GM19239 (cell line): ENCODE data around the gene CCNT1.
"Not testable (repeated sequence)": the region's sequence is repeated elsewhere in the genome, so short reads cannot be mapped to it uniquely, and the experiment has no call there.

Experiments used
- DNase-seq: peaks from one replicate; pipeline ENCODE4 v3.0.0; 2011; ENCODE audit warnings: low spot score; ENCODE audit not compliant: insufficient read length
- FAIRE-seq: peaks from 2 replicates; lab custom pipeline; 2011; peaks lifted over from hg19 to GRCh38; lab: Jason Lieb, UNC

CCNT1 gene

DNA sequence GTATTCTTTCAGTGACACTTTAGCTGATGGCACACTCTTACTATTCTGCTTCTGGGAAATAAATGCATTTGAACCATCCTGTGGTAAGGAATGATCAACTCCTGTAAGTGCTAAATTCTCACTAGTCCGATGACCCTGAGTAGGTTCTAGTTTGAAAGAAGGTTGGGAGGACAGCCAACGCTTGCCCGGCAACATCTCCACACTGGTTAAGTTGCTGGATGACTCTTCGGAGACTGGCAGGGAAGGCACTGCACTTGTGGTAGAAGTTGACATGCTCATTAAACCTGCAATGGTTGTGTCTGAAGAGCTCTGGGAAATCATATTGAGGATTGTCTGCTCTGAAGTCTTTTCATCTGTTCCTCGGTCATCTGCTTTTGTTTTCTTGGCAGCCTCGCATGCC is 22.5 kb downstream of the CCNT1 start:
- no peak for DNase-seq
- no peak for FAIRE-seq

DNA sequence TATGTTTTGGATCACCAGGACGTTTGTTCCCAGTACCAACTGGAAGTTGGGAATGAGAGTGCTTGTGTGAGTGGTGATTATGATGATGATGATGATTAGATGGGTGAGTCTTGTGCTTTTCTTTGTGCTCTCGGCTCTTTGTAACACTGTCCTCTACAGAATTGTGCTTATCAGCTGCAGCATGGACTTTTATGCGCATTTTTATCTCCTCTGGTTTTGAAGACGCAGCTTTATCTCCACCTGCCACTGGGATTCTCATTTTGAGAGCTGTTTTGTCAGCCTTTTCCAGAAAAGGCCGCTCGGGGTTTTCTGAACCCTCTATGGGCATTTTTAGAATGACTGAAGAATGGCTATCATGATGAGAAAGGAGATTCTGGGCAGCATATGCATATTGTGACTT is 22.9 kb downstream of the CCNT1 start:
- no peak for FAIRE-seq
- no peak for DNase-seq

DNA sequence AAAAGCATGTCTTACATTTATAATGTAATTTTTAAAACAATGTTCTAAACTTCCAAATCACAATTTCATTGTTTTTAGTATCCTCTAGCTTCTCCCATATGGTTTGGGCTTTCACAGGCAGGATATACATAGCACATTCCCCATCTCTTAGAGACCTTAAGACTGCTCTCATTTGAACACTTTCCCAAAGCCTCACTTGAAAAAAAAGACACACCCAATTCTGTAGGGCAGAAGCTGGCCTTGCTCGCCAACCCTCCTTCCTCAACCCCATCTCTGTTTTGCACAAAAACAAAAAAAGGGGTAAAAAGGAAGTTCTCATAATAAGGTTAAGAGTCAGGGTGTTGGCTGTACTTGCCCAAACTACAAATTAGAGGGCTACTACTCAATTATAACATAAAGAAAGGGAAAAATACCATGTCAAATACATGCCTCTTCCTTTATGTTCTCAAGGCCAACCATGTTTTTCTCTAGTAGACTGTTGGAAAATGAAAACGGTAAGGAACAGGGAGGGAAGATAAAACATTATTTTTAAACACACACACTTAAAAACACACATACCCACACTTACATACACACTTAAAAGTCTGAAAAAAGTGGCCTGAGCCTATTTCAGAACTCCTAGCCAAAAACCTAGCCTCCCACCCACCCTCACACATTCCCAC is 24.6 kb downstream of the CCNT1 start:
- FAIRE-seq = no peak

DNA sequence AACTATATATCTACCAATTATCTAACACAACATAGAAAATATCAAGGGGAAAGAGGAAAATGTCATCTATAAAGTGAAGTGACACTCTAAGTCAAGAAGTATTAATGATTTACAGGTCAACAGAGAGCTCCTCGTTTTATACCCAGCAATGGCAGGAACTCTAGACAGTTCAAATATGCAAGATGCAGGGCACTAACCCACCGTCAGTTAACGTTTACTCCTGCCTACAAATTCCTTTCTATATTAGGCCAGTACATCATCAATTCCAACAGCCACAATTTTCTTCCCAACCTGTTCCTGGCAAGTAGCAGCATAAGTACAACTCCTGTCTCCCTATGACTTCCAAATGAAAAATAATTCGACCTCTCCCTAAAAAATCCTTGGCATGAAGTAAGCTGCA is 25.5 kb downstream of the CCNT1 start:
- FAIRE-seq = no peak
- no peak for DNase-seq

More for the DNA sequence above, 24.6 kb downstream of the CCNT1 start:
- no peak for DNase-seq

DNA sequence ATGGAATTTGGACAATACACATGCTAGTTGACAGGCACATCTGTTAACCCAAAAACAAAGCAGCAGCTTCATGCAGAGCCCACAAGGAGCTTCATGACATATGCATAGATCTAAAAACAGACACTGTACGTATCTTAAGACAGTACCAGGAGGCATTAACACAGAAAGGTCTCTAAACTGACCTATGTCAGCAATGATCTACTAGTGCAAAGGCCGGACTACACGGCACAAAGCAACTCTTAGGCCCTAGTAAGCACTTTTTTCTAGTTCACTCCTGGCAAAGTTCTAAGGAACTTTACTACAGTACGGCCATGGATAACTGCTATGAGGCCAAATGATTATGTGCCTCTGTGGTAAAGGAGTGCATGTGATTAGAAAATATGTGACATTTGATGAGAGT is 26.1 kb downstream of the CCNT1 start:
- DNase-seq = no peak
- no peak for FAIRE-seq

DNA sequence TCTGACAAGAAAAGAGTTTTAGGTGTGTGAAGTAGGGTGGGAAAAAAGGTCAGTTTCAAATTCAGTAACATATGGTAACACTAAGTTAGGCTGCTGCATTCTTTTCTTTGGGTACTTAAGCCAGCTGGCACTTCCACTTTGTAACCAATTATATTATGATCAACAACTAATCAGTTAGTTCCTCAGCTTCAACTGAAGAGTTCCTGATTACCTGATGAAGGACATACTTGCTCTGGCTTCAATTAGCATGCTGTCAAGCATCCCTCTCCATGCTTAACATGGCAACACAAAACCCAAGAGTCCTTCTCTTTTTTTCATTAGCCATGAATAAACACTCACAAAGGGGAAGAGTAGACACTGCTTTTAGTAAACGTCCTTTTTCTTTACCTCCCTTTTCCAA is 27.7 kb downstream of the CCNT1 start:
- FAIRE-seq (no peak), DNase-seq (no peak)

DNA sequence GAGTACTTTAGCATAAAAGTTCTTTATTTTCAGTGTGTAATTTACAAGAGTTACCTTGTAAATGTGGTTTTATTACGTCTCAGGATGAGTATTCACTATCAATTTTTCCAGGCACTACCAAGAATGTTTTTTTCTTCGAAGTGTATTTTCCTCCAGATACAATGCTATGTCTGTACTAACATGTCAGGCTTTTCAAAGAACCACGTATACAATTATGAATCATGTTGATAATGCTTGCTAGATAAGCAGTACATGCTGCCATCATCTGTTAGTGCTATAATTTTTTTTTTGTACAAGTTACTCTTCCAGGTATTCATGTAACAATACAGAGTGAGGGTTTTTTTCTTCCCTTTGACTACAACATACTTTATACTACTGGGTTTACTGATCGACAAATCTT is 28.9 kb downstream of the CCNT1 start:
- no peak for DNase-seq
- FAIRE-seq = no peak

DNA sequence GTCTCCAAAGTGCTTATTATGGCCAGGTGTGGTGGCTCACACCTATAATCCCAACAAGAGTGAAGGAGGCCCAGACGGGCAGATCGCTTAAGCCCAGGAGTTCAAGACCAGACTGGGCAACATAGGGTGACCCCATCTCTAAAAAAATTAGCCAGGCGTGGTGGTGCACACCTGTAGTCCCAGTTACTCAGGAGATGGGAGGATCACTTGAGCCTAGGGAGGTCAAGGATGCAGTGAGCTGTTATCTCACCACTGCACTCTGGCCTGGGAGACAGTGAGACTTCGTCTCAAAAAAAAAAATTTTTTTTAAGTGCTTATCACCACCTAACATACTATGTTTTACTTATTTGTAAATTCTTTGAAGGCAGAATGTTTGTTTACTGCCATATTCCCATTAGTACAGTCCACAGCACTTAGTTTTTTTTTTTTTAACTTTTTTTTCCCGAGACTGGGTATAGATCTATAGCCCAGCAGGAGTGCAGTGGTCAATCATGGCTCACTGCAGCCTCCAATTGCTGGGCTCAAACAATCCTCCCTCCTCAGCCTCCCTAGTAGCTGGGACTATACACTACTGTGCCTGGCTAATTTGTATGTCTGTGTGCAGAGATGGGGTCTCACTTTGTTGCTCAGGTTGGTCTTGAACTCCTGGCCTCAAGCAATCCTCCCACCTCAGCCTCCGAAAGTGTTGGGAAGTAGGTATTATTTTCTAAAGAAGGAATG is 29.7 kb downstream of the CCNT1 start:
- DNase-seq (no peak), FAIRE-seq (no peak)

DNA sequence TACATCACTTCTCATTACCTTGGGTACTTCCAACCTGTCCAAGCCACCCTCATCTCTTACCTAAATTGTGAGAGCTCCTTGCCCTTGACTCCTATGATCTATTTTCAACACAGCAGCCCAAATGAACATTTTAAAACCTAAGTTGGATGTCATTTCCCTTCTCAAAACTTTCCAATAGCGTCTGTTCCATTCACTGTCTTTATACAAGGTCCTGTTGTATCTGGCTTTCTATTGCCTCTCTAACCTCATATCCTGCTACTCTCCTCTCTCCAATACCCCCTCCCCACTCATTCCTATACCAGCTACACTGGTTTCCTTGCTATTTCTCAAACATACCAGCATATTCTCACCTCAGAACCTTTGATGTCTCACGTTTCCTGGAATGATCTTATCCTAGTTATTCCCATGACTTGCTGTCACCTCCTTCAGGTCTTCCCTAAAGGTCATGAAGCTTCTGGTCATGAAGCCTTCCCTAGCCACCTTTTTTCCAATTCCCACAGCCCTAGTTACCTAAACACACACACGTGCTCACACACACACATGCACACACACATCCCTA is 30.4 kb downstream of the CCNT1 start:
- DNase-seq (no peak), FAIRE-seq (no peak)

DNA sequence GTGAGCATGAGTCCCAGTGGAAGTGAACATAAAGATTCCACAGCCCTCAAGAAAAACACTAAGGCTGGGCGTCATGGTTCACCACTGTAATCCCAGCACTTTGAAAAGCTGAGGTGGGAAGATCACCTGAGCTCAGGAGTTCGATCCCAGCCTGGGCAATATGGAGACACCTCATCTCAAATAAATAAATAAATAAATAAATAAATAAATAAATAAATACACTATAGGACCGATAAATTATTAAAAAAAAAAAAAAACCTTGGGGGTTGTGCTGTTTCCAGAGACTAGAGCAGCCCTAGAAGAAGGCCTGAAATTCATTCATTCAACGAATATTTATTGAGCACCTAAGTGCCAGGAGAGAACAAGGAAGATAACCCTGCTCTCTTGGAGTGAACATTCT is 33.0 kb downstream of the CCNT1 start:
- DNase-seq = no peak
- no peak for FAIRE-seq

DNA sequence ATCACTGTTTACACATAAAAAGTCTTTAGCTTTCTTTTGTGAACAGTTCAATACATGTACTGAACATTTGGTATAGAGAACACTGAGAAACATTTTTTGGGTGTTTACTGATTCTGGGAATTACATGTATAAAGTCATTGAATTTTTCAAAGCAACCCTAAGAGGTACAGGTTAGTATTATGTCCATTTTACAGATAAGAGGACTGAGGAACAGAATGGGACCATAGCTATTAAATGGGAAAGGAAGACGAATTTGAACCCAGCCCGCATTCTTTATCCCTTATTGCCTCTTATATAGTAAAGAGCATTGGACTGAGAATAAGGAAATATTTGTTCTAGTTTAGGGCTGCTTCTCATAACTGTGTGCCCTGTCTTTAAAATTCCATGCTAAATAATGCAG is 33.6 kb downstream of the CCNT1 start:
- FAIRE-seq = peak; percentile 23

DNA sequence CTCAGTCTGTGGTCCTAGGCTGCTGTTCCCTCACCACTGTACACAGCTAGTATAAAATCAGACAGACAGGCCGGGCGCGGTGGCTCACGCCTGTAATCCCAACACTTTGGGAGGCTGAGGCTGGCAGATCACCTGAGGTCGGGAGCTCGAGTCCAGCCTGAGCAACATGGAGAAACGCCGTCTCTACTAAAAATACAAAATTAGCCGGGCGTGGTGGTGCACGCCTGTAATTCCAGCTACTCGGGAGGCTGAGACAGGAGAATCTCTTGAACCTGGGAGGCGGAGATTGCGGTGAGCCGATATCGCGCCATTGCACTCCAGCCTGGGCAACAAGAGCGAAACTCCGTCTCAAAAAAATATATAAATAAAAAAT is 34.0 kb downstream of the CCNT1 start:
- not testable (repeated sequence) for DNase-seq, FAIRE-seq

More for the DNA sequence above, 33.6 kb downstream of the CCNT1 start:
- DNase-seq = no peak

DNA sequence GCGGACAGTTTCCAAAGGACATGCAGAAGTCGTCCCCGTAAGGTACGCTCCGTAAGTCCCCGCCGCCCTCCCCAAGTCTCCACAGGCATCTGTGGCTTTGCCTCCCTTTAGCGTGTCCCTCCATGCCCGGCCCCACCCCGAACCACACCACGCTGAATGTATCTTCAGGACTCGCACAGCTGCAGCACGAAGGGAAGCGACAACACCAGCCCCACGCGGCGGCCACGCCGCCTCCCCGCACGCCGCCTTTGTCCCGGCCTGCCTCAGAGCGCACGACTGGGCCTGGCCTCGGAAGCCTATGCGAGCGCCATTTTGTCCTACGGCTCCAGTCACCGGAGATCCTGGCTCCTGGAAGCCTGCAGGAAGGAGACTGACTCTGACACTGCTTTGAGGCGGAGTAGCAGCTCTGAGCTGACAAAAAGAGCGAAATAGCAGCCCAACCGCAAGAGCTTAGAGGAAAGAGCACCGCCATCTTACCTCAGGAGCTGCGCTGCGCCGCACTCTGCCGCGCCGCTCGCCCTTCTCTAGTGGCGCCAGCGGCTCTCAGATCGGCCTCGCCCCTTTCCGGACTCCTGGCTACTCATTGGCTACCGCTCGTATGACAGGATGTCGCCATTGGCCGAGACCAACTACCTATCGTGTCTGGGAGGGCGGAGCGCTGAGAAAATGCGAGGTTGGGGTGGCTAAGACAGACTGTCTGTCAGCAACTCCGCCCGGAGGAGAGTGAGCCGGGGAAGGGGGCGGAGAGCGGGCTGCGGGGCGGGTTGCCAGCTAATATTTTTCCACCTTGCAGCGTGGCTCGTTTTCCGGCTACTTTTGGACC is 34.6 kb downstream of the CCNT1 start, which contains the start of gene KANSL2:
Gene KANSL2 (minus strand): TSS at position 529 of the 823 bp plus-strand sequence. CDS start 606 bp downstream, outside the sequence.
- FAIRE-seq (peak; percentile 95), DNase-seq (peak; percentile 90)

DNA sequence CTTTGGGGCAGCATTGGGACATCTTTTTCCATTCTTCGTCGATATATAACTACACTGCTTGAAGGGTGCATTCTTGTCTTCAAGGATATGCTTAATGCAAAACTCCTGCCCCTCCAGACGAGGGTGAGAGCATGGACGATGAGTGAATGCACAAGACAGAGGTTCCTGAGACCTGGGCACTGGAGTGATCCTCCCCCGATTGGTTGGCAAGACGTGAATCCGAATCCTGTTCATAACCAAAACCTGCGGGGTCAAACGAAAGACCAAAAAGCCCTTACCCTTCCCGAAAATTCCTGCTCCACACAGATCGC is 35.2 kb downstream of the CCNT1 start:
- DNase-seq (peak; percentile 6), FAIRE-seq (peak; percentile 45)

DNA sequence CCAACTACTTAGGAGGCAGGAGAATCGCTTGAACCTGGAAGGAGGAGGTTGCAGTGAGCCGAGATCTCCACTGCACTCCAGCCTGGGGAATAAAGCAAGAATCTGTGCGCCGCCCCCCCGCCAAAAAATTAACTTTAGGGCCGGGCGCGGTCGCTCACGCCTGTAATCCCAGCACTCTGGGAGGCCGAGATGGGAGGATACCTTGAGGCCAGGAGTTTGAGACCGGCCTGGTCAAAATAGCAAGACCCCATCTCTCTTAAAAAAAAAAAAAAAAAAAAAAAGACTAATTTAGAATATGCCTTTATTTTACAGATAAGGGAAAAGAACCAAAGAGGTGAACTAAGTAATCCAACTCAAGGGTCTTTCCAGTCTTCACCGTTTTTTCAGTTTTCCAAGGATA is 35.6 kb downstream of the CCNT1 start:
- FAIRE-seq (no peak), DNase-seq (no peak)

DNA sequence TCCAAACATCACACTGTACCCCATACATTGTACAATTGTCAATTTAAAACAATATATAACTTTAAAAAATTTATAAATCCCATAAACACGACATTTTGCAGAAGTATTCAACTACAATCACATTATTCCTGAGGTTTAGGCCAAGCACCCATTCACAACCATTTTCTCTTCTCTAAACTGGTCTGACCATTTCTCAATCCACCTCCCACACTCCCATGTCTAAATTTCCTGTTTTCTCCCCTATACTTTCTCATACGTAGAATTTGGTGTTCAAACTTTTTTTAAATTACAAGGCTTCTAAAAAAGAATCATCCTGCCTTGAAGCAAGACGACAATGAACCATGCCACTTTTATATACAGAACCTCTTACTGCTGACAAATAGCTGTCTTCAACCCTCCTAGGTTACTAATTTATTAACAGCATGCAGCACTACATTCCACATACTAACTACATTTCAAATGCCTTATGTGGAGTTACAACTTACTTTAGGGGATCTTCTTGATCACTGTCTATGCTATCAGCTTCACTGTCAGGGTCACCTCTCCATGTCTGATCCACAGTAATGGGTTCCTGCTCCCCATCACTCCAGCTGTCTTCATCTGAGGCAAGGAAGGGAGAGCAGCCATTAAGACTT is 37.8 kb downstream of the CCNT1 start:
- FAIRE-seq (no peak), DNase-seq (no peak)

DNA sequence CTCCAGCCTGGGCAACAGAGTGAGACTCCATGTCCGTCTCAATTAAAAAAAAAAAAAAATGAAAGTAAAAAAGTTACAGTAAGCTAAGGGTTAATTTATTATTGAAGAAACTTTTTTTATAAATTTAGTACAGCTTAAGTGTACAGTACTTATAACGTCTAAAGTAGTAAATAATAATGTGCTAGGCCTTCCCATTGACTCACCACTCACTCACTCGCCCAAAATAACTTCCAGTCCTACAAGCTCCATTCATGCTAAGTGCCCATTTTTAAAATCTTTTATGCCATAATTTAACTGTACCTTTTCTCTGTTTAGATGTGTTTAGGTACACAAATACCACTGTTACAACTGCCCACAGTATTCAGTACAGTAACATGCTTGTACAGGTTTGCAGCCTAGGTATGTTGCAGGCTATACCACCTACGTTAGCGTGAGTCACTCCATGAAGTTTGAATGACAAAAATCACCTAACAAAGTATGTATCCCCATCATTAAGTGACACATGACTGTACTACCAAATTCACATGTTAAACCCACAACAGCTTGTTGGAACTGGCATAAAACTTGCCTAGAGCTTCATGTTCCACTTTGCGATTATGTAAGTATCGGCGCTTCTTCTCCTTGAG is 45.2 kb downstream of the CCNT1 start:
- DNase-seq = no peak
- no peak for FAIRE-seq

DNA sequence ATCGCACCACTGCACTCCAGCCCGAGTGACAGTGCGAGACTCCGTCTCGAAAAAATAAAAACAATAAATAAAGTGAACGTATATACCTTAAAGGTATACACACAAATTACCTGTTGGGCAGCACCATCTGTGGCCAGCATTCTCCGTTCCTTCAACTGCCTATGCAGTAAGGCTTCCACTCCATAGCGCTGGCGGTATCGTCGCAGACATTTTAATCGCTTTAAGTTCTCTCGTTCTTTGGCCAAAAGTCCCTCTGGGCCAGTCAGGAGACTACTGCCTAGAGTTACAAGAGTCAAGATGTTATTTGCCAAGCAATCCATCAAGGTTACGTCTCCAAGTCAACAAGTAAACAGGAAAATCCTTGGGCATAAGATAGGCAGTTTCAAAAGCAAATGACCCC is 47.5 kb downstream of the CCNT1 start:
- no peak for FAIRE-seq
- no peak for DNase-seq

DNA sequence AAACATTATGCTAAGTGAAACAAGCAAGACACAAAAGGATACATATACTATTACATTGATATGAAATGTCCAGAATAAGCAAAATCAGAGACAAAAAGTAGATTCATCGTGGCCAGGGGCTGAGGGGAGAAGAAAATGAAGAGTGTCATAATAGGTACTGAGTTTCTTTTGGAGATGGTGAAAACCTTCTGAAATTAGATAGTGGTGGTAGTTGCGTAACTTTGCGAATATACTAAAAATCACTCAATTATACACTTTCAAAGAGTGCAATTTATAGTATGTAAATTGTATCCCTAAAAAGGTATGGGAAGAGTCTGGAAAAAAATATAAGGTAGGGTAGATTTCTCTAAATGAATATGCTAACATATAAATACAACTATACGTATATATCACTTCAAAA is 56.6 kb downstream of the CCNT1 start:
- no peak for FAIRE-seq

DNA sequence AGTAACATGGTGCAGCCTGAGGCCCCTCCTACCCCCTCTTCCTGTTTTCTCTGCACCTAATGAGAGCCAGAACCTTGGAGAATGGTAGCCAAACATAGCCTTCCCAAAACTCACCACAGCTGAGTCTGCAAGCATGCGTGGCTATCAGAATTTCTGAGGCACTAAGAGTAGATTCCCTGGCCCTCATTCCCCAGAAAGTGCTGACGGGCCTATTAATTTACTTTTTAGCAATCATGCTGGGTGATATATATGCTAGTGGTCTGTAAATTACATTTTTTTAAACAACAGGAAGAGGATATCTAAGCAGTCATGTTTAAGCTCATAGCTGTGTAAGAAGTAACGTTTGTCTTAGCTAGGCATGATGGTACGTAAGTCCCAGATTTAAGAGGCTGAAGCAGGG is 64.8 kb downstream of the CCNT1 start:
- FAIRE-seq = no peak
- DNase-seq = no peak

More for the DNA sequence above, 56.6 kb downstream of the CCNT1 start:
- no peak for DNase-seq
